Muscle of leg (tissue), 11 donors: ENCODE results near the gene ABCC6. TPM values are rescaled to one million over a fixed set of nuclear protein-coding genes. Genes with fewer than 3 reads are reported as not detected.

Experiments used
- DNase-seq: peaks from one replicate; pipeline ENCODE4 v3.0.0; 2013
- H3K27ac ChIP-seq: one replicate; pipeline ENCODE4 v1.5.1; 2013; ENCODE audit warnings: mild to moderate bottlenecking, low read length, control low read depth
- H3K27me3 ChIP-seq: one replicate; pipeline ENCODE4 v1.6.1; 2013; ENCODE audit warnings: low read length; ENCODE audit not compliant: control insufficient read depth, insufficient read depth
- H3K36me3 ChIP-seq: one replicate; pipeline ENCODE4 v1.6.1; 2013; ENCODE audit warnings: low read length; ENCODE audit not compliant: control insufficient read depth, insufficient read depth
- H3K4me1 ChIP-seq: one replicate; pipeline ENCODE4 v1.6.1; 2013; ENCODE audit warnings: low read length; ENCODE audit not compliant: control insufficient read depth, insufficient read depth
- H3K4me3 ChIP-seq: one replicate; pipeline ENCODE4 v1.5.1; 2013; ENCODE audit warnings: low read length, control low read depth
- H3K9me3 ChIP-seq: replicated peaks from 2 replicates; pipeline ENCODE4 v1.6.1; 2013; ENCODE audit warnings: low read depth, low read length; ENCODE audit not compliant: control insufficient read depth
- WGBS: methylation state at CpG from one replicate; pipeline ENCODE4 v1.1.5; 2013; ENCODE audit warnings: missing lambda C conversion rate; ENCODE audit not compliant: insufficient coverage; 5-methylcytosine and 5-hydroxymethylcytosine counted together
- polyA plus RNA-seq, 8 donors: library from polyadenylated mRNA; unstranded; fragments of 120-200 nt; gene quantifications; one replicate each; pipeline versions ENCODE4 v1.2.1 to v1.2.3, GENCODE V29; 2013; ENCODE audit warnings: inconsistent platforms in 1 of 8, low replicate concordance in 1 of 8; ENCODE audit not compliant: insufficient read length in 8 of 8, insufficient read depth in 1 of 8
- total RNA-seq: library from RNA; stranded (reverse); fragments of 120-200 nt; gene quantifications from one replicate; pipeline ENCODE4 v1.2.4, GENCODE V29; 2013

Gene ABCC6
- total and polyA plus RNA-seq, 9 donors: 0.91 to 4.9 (median 1.5) TPM

DNA sequence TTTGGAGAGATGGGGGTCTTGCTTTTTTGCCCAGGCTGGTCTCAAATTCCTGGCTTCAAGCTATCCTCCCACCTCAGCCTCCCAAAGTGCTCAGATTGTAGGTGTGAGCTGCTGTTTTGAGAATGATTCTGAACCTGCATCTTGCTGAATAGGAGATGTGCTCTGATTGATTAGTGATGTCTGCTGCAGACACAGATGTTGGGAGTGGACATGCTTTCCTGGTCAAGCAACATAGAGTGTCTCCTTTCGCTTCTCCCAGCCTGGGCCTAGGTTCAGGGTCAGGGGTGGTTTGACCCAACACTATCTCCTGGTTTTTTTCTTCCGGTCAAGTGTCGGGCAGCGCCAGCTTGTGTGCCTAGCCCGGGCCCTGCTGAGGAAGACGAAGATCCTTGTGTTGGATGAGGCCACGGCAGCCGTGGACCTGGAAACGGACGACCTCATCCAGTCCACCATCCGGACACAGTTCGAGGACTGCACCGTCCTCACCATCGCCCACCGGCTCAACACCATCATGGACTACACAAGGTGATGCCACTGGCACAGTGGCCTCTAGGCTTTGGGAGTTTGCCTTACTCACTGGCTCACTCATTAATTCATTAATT, 85.2 kb downstream of the ABCC6 start:
- Histone ChIP-seq H3K9me3 (no peaks in the 10 kb centered on the region), H3K4me3 (no peak overlapping the region), H3K4me1 (no peaks in the 10 kb centered on the region), H3K27me3 (no peaks in the 10 kb centered on the region), H3K27ac (no peak overlapping the region), H3K36me3 (peaks cover 35% of the 10 kb centered on the region)
- WGBS: 97% methylated on average over 15 of the region's 15 CpGs
- no peak for DNase-seq

DNA sequence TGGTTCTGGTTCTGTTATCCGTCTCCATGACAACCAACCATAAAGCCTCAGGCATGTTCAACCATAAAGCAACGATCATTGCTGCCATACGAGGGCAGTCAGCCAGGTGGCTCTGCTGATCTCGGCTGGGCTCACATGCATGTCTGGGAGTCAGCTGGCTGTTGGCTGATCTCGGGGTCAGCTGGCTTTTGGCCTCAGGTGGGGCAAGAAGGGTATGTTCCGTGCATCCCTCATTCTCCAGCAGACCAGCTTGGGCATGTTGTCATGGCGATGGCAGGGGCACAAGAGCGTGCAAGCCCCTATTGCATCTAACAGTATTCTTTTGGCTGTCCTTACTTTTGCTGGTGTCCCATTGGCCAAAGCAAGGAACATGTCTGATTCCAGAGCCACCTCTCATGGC, 86.2 kb downstream of the ABCC6 start:
- WGBS: 76% methylated on average over 7 of the region's 8 CpGs
- no peaks in the 10 kb centered on the region for H3K9me3 ChIP-seq
- no peak overlapping the region for H3K4me3 ChIP-seq
- H3K4me1 ChIP-seq: no peaks in the 10 kb centered on the region
- peaks cover 35% of the 10 kb centered on the region for H3K36me3 ChIP-seq
- H3K27me3 ChIP-seq: no peaks in the 10 kb centered on the region
- no peak for DNase-seq
- no peak overlapping the region for H3K27ac ChIP-seq

DNA sequence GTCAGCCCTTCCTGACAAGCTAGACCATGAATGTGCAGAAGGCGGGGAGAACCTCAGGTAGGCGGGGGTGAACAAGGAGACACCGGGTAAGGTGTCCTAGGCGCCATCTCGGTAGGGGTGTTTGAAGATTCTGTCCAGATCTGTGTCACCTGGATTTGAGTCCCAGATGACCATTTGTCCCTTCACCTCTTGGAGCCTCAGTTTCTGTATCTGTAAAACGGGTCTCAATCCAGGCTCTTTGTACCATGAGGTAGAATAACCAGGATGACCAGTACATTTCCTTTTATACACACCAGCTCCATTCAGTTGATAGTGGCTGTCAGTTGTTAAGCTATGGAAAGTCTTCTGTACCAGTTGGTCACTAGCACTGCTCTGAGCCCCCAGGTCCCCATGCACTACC, 86.7 kb downstream of the ABCC6 start:
- Histone ChIP-seq H3K36me3 (peaks cover 33% of the 10 kb centered on the region), H3K4me3 (no peak overlapping the region), H3K27ac (no peak overlapping the region), H3K9me3 (no peaks in the 10 kb centered on the region), H3K27me3 (no peaks in the 10 kb centered on the region), H3K4me1 (no peaks in the 10 kb centered on the region)
- 100% methylated on average over 1 of the region's 6 CpGs for WGBS
- DNase-seq: no peak

DNA sequence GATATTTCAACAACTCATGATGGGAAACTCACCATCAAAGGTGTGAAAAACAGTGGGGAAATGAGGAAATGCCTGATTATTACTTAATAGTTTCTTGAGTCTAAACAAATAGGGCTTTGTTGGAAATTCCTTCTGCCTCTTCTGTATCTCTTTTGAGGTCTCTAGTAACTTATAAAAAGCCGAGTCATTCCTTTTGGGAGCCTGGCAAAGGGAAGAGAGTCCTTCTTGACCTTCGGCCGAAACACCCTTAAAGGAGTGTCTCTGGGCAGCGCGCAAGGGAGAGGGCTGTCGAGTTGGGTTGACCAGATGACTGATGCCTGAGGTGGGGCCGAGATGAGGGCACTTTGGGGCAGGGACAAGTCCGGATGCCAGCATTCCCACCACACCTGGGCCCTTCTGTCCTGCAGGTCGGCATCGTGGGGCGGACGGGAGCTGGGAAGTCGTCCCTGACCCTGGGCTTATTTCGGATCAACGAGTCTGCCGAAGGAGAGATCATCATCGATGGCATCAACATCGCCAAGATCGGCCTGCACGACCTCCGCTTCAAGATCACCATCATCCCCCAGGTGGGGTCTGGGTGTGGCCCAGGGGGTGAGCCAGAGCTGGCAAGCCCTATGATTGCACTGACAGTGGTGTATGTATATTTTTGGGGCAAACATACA, 89.2 kb downstream of the ABCC6 start:
- H3K36me3 ChIP-seq: peaks cover 22% of the 10 kb centered on the region
- WGBS: 91% methylated on average over 17 of the region's 21 CpGs

DNA sequence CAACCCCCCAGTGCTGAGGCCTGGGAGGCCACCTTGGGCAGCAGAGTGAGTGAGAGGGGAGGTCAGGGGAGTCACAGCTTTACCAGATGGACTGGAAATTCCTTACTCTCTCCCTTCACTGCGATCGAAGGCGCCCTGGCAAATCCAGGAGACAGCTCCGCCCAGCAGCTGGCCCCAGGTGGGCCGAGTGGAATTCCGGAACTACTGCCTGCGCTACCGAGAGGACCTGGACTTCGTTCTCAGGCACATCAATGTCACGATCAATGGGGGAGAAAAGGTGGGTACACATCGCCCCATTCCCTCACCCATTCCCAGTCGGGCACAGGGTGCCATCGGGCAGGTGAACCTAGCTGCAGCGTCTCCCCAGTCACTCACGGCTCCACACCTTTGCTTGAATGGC, 91.6 kb downstream of the ABCC6 start:
- Histone ChIP-seq H3K27me3 (no peaks in the 10 kb centered on the region), H3K4me3 (no peak overlapping the region), H3K4me1 (no peaks in the 10 kb centered on the region), H3K36me3 (peaks cover 9% of the 10 kb centered on the region), H3K27ac (no peak overlapping the region), H3K9me3 (no peaks in the 10 kb centered on the region)
- 81% methylated on average over 4 of the region's 15 CpGs for WGBS
- no peak for DNase-seq

More for the DNA sequence above, 89.2 kb downstream of the ABCC6 start:
- no peak overlapping the region for H3K4me3 ChIP-seq
- no peak overlapping the region for H3K27ac ChIP-seq
- DNase-seq: no peak
- H3K4me1 ChIP-seq: no peaks in the 10 kb centered on the region
- H3K27me3 ChIP-seq: no peaks in the 10 kb centered on the region
- no peaks in the 10 kb centered on the region for H3K9me3 ChIP-seq

DNA sequence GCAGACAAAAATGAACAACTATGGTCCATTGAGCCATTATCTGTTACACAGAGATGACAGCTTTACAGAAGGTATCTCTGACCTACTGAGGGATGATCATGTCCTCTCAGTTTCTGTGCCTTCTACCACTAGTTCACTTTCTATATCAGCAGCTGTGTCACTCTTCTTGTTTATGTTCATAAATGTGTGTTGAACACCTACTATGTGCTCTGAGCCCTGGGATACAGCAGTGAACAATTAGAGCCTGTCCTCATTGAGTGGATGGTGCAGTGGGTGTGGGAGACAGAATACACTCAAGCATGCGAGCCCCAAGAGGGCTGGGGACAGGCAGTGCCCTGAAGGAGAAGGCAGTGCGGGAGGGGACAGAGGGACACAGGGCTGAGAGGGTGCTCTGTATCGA, 92.1 kb downstream of the ABCC6 start:
- WGBS: 71% methylated on average over 3 of the region's 3 CpGs
- no peak overlapping the region for H3K4me3 ChIP-seq
- no peaks in the 10 kb centered on the region for H3K27me3 ChIP-seq
- peaks cover 4% of the 10 kb centered on the region for H3K36me3 ChIP-seq
- DNase-seq: no peak
- no peaks in the 10 kb centered on the region for H3K4me1 ChIP-seq
- no peaks in the 10 kb centered on the region for H3K9me3 ChIP-seq
- H3K27ac ChIP-seq: no peak overlapping the region

DNA sequence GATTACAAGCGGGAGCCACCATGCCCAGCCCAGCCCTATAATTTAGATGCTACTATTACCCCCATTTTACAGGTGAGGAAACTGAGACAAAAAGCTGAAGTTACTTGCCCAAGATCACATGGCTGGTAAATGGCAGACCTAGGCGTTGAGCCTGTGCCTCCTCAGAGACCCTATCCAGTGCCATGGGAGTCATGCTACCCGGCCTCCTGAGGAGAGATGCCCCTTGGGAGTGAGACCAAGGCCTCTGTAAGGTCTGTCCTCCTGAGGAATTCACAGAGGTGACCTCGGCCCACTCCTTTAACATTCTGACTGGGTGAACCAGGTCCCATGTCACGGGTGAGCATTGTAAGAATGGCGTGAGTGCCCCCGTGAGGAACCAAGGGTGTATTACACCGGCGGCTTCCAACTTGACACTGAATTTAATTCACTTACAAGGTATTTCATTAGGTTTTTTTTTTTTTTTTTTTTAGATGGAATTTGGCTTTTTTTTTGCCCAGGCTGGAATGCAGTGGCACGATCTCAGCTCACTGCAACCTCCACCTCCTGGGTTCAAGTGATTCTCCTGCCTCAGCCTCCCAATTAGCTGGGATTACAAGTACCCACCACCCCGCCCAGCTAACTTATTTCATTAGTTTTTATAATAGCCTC, 95.7 kb downstream of the ABCC6 start:
- Histone ChIP-seq H3K9me3 (peaks cover 8% of the 10 kb centered on the region), H3K4me3 (no peak overlapping the region), H3K4me1 (no peaks in the 10 kb centered on the region), H3K27me3 (no peaks in the 10 kb centered on the region), H3K27ac (no peak overlapping the region), H3K36me3 (peaks cover 9% of the 10 kb centered on the region)
- peak; percentile 59 for DNase-seq
- WGBS: 67% methylated on average over 2 of the region's 11 CpGs

DNA sequence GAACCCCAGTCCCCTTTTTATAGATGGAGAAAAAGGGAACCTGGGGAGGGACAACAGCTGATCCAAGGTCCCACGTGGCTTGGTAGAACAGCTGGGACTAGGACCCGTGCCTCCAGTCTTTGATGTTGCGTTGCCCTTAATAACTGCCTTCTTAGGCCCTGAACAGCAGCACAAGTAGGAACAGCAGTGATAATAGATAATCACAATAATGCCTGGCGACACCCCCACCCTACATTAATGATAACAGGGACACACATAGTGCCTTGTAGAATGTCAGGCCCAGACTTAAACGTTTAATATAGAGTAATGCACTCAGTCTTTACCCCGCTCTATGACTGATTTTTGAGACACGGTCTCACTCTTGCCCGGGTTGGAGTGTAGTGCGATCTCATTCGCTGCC, 96.4 kb downstream of the ABCC6 start:
- Histone ChIP-seq H3K27me3 (no peaks in the 10 kb centered on the region), H3K27ac (no peak overlapping the region), H3K4me3 (no peak overlapping the region), H3K4me1 (no peaks in the 10 kb centered on the region), H3K9me3 (peaks cover 8% of the 10 kb centered on the region), H3K36me3 (peaks cover 9% of the 10 kb centered on the region)
- no peak for DNase-seq
- 83% methylated on average over 8 of the region's 10 CpGs for WGBS

DNA sequence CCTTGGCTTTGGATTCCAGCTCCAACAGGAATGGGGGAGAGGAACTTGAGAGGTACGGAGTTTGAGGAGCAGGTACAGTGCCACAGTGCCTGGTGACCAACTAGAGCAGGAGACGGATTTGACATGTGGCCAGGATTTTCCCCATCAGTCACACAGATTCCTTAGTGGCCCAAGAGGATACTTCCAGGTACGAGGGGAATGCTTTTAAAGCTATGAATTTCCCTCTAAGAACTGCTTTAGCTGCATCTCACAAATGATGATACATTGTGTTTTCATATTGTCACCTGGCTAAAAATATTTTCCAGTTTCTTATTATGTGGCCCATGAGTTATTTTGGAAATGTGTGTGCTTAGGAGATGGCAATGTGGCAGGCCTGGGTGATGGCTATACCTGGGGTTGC, 98.3 kb downstream of the ABCC6 start:
- Histone ChIP-seq H3K9me3 (peaks cover 8% of the 10 kb centered on the region), H3K4me3 (no peak overlapping the region), H3K27me3 (no peaks in the 10 kb centered on the region), H3K27ac (no peak overlapping the region), H3K36me3 (peaks cover 9% of the 10 kb centered on the region), H3K4me1 (peaks cover 3% of the 10 kb centered on the region)
- 100% methylated on average over 1 of the region's 3 CpGs for WGBS
- DNase-seq: no peak

DNA sequence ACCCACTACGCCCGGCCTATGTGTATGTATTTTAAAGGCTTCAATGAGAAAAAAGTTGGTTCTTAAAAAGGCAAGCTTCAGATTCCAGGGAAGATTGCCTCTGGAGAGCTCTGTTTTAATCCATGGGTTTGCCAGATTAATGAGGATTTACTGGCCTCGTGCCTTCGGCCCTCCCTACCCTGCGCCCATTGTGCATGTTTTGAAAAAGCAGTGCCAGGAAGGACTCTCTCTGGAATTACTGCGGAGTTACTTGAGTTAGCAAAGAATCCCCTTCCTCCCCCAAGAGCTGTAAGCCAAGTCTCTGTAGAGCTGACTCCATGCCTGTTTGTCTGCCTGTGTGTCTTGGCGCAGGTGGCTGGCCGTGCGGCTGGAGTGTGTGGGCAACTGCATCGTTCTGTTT, 98.9 kb downstream of the ABCC6 start:
- Histone ChIP-seq H3K4me3 (no peak overlapping the region), H3K27me3 (no peaks in the 10 kb centered on the region), H3K36me3 (peaks cover 6% of the 10 kb centered on the region), H3K27ac (no peak overlapping the region), H3K9me3 (peaks cover 8% of the 10 kb centered on the region), H3K4me1 (peaks cover 3% of the 10 kb centered on the region)
- 96% methylated on average over 10 of the region's 10 CpGs for WGBS
- DNase-seq: no peak
